Endodermal cell (in vitro differentiated cells): ENCODE measurements around the gene PSMB7. TPM values are rescaled to one million over a fixed set of nuclear protein-coding genes. Genes with fewer than 3 reads are reported as not detected.

Experiments
- DNase-seq: peaks from one replicate; pipeline ENCODE4 v3.0.0-alpha.2; 2017
- H3K27ac ChIP-seq: 2 replicates; pipeline ENCODE4 v1.5.1; 2013; ENCODE audit warnings: mild to moderate bottlenecking, low read depth, low read length, moderate library complexity
- H3K27me3 ChIP-seq: 2 replicates; pipeline ENCODE4 v1.6.1; 2013; ENCODE audit warnings: mild to moderate bottlenecking, low read length, moderate library complexity; ENCODE audit not compliant: insufficient read depth, control insufficient read depth, poor library complexity, severe bottlenecking
- H3K36me3 ChIP-seq: 2 replicates; pipeline ENCODE4 v1.7.0; 2013; ENCODE audit warnings: mild to moderate bottlenecking, low read length, moderate library complexity; ENCODE audit not compliant: control insufficient read depth, insufficient read depth
- H3K4me1 ChIP-seq: one replicate; pipeline ENCODE4 v1.7.0; 2013; ENCODE audit warnings: low read length; ENCODE audit not compliant: control insufficient read depth, insufficient read depth
- H3K4me3 ChIP-seq: 2 replicates; pipeline ENCODE4 v1.5.1; 2013; ENCODE audit warnings: mild to moderate bottlenecking, low read length, moderate library complexity
- H3K9ac ChIP-seq: 2 replicates; pipeline ENCODE4 v1.6.1; 2013; ENCODE audit warnings: mild to moderate bottlenecking, low read length, moderate library complexity; ENCODE audit not compliant: poor library complexity, severe bottlenecking; ENCODE audit errors: extremely low read depth
- H3K9me3 ChIP-seq: 2 replicates; pipeline ENCODE4 v1.6.1; 2013; ENCODE audit warnings: mild to moderate bottlenecking, low read length, moderate library complexity; ENCODE audit not compliant: control insufficient read depth
- H3K27ac Mint-ChIP-seq: 2 replicates; pipeline ENCODE4 v1.8.0; 2020; ENCODE audit warnings: mixed read lengths
- H3K27me3 Mint-ChIP-seq: 2 replicates; pipeline ENCODE4 v1.8.0; 2021; ENCODE audit warnings: mild to moderate bottlenecking, mixed read lengths; ENCODE audit not compliant: insufficient read depth
- H3K36me3 Mint-ChIP-seq: 2 replicates; pipeline ENCODE4 v1.8.0; 2020; ENCODE audit warnings: low read depth, mixed read lengths
- H3K4me1 Mint-ChIP-seq: 2 replicates; pipeline ENCODE4 v1.8.0; 2020; ENCODE audit warnings: mixed read lengths
- H3K4me3 Mint-ChIP-seq: 2 replicates; pipeline ENCODE4 v1.8.0; 2020; ENCODE audit warnings: mild to moderate bottlenecking, moderate library complexity, mixed read lengths
- H3K9me3 Mint-ChIP-seq: 2 replicates; pipeline ENCODE4 v1.8.0; 2020; ENCODE audit warnings: mild to moderate bottlenecking, mixed read lengths
- WGBS, 2 experiments: methylation state at CpG; one replicate each; pipeline versions ENCODE4 v1.1.5 to v1.1.7; 2013; ENCODE audit warnings: missing lambda C conversion rate in 2 of 2, mixed read lengths in 1 of 2; ENCODE audit not compliant: insufficient coverage in 1 of 2, insufficient read length in 1 of 2; 5-methylcytosine and 5-hydroxymethylcytosine counted together
- total RNA-seq, 2 donors: library from RNA; stranded (reverse); fragmentation: NEBNext Ultra II Directional in 1 of 2; extraction: Animal tissue kit (Norgen Biotek cat#: 25700) in 1 of 2; gene quantifications; 2 replicates in 1 of 2; 3 replicates in 1 of 2; pipeline ENCODE4 v1.2.1, GENCODE V29; 2021
- TF ChIP-seq, protein P1 (sequence below): fragments of 200-600 bp; sonication (generic); conservative IDR thresholded peaks from 2 replicates; pipeline ENCODE4 v1.5.0; 2021; ENCODE audit warnings: antibody characterized with exemption, mild to moderate bottlenecking

PSMB7 gene
- total RNA-seq, 2 donors from 2014 or later = 203 to 223 TPM

- Histone ChIP-seq H3K27me3 (no peaks in the 10 kb centered on the region), H3K4me3 (no peak overlapping the region), H3K4me1 (no peaks in the 10 kb centered on the region), H3K36me3 (peaks cover 13% of the 10 kb centered on the region), H3K27ac (no peak overlapping the region), H3K9me3 (peaks cover 13% of the 10 kb centered on the region), H3K9ac (no peak overlapping the region)
- Mint-ChIP-seq H3K36me3 (peaks cover 22% of the 10 kb centered on the region), H3K4me1 (no peaks in the 10 kb centered on the region), H3K27me3 (no peaks in the 10 kb centered on the region), H3K9me3 (peaks cover 17% of the 10 kb centered on the region), H3K4me3 (no peak overlapping the region), H3K27ac (no peak overlapping the region)
- 85 to 89% methylated on average over 7 to 15 of the region's 15 CpGs for WGBS, 2 experiments
- DNase-seq = no peak
- TF ChIP-seq, protein P1, sequence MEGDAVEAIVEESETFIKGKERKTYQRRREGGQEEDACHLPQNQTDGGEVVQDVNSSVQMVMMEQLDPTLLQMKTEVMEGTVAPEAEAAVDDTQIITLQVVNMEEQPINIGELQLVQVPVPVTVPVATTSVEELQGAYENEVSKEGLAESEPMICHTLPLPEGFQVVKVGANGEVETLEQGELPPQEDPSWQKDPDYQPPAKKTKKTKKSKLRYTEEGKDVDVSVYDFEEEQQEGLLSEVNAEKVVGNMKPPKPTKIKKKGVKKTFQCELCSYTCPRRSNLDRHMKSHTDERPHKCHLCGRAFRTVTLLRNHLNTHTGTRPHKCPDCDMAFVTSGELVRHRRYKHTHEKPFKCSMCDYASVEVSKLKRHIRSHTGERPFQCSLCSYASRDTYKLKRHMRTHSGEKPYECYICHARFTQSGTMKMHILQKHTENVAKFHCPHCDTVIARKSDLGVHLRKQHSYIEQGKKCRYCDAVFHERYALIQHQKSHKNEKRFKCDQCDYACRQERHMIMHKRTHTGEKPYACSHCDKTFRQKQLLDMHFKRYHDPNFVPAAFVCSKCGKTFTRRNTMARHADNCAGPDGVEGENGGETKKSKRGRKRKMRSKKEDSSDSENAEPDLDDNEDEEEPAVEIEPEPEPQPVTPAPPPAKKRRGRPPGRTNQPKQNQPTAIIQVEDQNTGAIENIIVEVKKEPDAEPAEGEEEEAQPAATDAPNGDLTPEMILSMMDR = peak; percentile 25
Observed at GRCh38 chr9:124334568-124335319, 80.5 kb downstream of the PSMB7 start.

- Mint-ChIP-seq H3K27ac (no peak overlapping the region), H3K4me1 (no peaks in the 10 kb centered on the region), H3K4me3 (no peak overlapping the region), H3K36me3 (peaks cover 17% of the 10 kb centered on the region), H3K27me3 (no peaks in the 10 kb centered on the region), H3K9me3 (peaks cover 13% of the 10 kb centered on the region)
- WGBS, 2 experiments = 93 to 95% methylated on average over 6 to 7 of the region's 7 CpGs
- Histone ChIP-seq H3K4me3 (no peak overlapping the region), H3K9me3 (peaks cover 13% of the 10 kb centered on the region), H3K4me1 (no peaks in the 10 kb centered on the region), H3K36me3 (peaks cover 13% of the 10 kb centered on the region), H3K27ac (no peak overlapping the region), H3K27me3 (no peaks in the 10 kb centered on the region), H3K9ac (no peak overlapping the region)
- no peak for DNase-seq
- TF ChIP-seq, protein P1 = no peak
Observed at GRCh38 chr9:124333203-124333579, 82.1 kb downstream of the PSMB7 start.

DNA sequence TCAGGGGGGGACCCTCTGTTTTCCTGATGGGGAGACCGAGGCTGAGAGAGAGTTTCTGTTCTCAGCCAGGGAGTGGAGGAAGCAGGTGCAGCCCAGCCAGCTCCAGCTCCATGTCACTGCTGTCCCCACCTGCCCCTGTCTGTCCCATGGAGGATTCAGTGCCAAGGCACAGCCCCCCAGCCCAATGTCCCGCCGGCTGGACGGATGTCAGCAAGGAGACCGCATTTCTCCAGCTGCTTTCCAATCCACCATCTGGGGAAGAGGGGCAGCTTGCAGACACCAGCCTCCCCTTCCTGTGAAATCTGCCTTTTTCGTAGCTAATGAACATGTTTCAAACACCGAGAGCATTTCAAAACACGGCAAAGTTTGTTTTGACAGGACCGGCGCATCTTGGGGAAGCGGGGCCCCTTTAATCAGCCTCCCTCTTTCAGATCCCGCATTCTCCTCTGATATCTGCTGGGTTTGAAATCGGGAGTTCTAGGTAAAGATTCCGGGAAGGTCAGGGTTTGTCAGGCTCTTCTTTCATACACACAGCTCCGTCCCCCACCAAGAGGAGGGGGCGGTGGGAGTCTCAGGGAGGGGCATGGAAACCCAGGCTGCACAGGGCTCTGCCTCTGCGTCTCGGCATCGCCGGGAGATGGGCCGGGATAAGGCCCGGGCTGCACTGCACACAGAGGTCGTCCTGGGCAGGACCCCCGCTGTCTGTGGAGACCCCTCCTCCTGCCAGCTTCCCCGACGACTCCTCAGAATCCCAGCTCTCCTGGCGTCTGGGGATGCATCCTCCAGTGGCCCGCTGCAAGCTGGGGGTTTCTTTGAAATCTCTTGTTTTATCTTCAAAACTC lies 82.7 kb downstream of the PSMB7 start:
- Mint-ChIP-seq H3K27me3 (no peaks in the 10 kb centered on the region), H3K4me3 (no peak overlapping the region), H3K27ac (no peak overlapping the region), H3K4me1 (no peaks in the 10 kb centered on the region), H3K36me3 (peaks cover 11% of the 10 kb centered on the region), H3K9me3 (peaks cover 7% of the 10 kb centered on the region)
- H3K4me1 ChIP-seq = no peaks in the 10 kb centered on the region
- peak overlapping the region; percentile 63 for H3K27ac ChIP-seq
- TF ChIP-seq, protein P1 = no peak
- H3K9ac ChIP-seq = no peak overlapping the region
- no peak overlapping the region for H3K4me3 ChIP-seq
- H3K9me3 ChIP-seq = peaks cover 7% of the 10 kb centered on the region
- H3K36me3 ChIP-seq = peaks cover 8% of the 10 kb centered on the region
- no peaks in the 10 kb centered on the region for H3K27me3 ChIP-seq
- no peak for DNase-seq
- WGBS, 2 experiments = 79 to 85% methylated on average over 17 to 28 of the region's 28 CpGs
